Subcutaneous adipose tissue (tissue), 4 donors: ENCODE measurements around the gene ATXN1. TPM values are rescaled to one million over a fixed set of nuclear protein-coding genes. Genes with fewer than 3 reads are reported as not detected.

Experiments
- CTCF ChIP-seq: fragments of 450-650 bp; IDR thresholded peaks from one replicate; pipeline ENCODE4 v1.5.1; 2016; ENCODE audit warnings: low read depth, mild to moderate bottlenecking, control low read depth, antibody characterized with exemption, moderate library complexity
- total RNA-seq, 4 donors: library from RNA; depleted of rRNA; stranded (reverse); fragments of >200 nt; gene quantifications; one replicate each; pipeline ENCODE4 v1.1.0, GENCODE V29; 2016

Gene ATXN1
- total RNA-seq, 4 donors from 2014 or later, result 27.1 to 35.6 (median 35.1) TPM

GRCh38 chr6:16486661-16487060, 274.6 kb downstream of the ATXN1 start:
- no peak for TF ChIP-seq CTCF

GRCh38 chr6:16483315-16483875, 277.9 kb downstream of the ATXN1 start:
- no peak for TF ChIP-seq CTCF

- TF ChIP-seq CTCF, result no peak
Observed at GRCh38 chr6:16482702-16483314, 278.5 kb downstream of the ATXN1 start.

GRCh38 chr6:16481697-16482399, 279.4 kb downstream of the ATXN1 start:
- no peak for TF ChIP-seq CTCF

- no peak for TF ChIP-seq CTCF
Observed at GRCh38 chr6:16480763-16481560, 280.3 kb downstream of the ATXN1 start.

- TF ChIP-seq CTCF, result no peak
Observed at GRCh38 chr6:16477367-16478149, 283.7 kb downstream of the ATXN1 start.
